ENCODE results near the gene SMIM43. TPM values are rescaled to one million over a fixed set of nuclear protein-coding genes. Genes with fewer than 3 reads are reported as not detected.
A peak's percentile ranks its signal among the peaks of the same experiment; 100 is the strongest.

The SMIM43 gene
- total and polyA plus RNA-seq, 9 of the 15 experiments (the other 6 are each of a cell fraction or from before 2014, with no cell fraction given) = not detected

DNA sequence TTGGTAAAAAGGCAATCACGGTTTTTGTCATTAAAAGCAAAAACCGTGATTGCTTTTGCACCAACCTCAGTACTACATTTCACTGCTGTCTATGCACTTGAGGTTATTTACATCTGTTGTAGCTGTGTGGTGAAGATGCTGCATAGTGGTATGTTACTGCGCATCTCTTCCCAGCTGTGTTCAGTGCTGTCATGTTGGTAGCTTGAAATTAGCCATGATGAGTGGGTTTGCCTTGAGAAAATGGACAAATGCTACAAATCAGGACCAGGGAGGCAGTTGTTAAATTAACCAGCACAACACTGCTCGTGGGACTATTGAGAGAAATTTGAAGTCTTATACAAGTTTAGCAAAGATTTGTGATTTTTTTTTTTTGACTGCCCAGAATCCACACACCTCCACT, 2.2 kb upstream of the SMIM43 start (continued):
- TF ChIP-seq, protein P1, sequence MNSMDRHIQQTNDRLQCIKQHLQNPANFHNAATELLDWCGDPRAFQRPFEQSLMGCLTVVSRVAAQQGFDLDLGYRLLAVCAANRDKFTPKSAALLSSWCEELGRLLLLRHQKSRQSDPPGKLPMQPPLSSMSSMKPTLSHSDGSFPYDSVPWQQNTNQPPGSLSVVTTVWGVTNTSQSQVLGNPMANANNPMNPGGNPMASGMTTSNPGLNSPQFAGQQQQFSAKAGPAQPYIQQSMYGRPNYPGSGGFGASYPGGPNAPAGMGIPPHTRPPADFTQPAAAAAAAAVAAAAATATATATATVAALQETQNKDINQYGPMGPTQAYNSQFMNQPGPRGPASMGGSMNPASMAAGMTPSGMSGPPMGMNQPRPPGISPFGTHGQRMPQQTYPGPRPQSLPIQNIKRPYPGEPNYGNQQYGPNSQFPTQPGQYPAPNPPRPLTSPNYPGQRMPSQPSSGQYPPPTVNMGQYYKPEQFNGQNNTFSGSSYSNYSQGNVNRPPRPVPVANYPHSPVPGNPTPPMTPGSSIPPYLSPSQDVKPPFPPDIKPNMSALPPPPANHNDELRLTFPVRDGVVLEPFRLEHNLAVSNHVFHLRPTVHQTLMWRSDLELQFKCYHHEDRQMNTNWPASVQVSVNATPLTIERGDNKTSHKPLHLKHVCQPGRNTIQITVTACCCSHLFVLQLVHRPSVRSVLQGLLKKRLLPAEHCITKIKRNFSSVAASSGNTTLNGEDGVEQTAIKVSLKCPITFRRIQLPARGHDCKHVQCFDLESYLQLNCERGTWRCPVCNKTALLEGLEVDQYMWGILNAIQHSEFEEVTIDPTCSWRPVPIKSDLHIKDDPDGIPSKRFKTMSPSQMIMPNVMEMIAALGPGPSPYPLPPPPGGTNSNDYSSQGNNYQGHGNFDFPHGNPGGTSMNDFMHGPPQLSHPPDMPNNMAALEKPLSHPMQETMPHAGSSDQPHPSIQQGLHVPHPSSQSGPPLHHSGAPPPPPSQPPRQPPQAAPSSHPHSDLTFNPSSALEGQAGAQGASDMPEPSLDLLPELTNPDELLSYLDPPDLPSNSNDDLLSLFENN (IDR thresholded peaks at IDR 0.05; ENCODE audit: low read depth in 2 of 2, low read length in 2 of 2) = no peak
- TF ChIP-seq ZNF184 (CRISPR knock-in tag; IDR thresholded peaks at IDR 0.05) = no peak

DNA sequence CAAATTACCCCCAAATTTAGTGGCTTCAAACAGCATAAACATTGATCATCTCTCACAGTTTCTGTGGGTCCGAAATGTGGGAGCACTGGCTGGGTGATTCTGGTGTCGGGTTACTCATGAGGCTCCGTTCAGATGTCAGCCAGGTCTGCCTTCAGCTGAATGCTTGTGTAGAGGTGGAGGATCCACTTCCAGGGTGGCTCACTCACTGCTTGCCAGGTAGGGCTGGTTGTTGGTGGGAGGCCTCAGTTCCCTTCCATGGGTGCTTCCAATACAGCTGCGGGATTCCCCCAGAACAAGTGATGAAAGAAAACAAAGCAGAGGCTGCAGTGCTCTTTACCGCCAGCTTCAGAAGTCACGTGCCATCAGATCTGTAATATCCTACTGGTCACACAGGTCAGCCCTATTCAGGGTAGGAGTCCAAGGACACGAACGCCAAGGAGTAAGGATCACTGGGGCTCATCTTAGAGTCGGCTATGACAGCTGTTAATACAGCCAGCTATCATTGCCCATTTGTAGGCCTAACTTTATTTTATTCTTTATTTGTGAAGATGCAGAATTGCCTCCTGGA, 1.1 kb upstream of the SMIM43 start:
- Histone ChIP-seq H3K36me3 (ENCODE audit: control insufficient read depth, insufficient read depth, low read length) (no peaks in the 10 kb centered on the region), H3K4me2 (ENCODE audit: insufficient read depth, low read length) (no peak overlapping the region), H3K9me3 (replicated peaks; ENCODE audit: control insufficient read depth, insufficient read depth, low read depth, low read length) (no peaks in the 10 kb centered on the region), H4K20me1 (replicated peaks; ENCODE audit: control insufficient read depth, insufficient read depth, low read length) (no peaks in the 10 kb centered on the region), H3K4me3 (no peak overlapping the region), H3K4me1 (replicated peaks in 1 of 2; ENCODE audit: control insufficient read depth in 2 of 2, insufficient read depth in 2 of 2, low read length in 2 of 2) (peaks cover 0 to 10% of the 10 kb centered on the region in 2 experiments; a peak in 2 of 5 replicates), H3K27ac (ENCODE audit: extremely low read depth, low read depth, low read length) (no peak overlapping the region), H3K9ac (ENCODE audit: insufficient read depth in 1 of 2, low read depth in 2 of 2, low read length in 2 of 2) (no peak overlapping the region), H3K79me2 (ENCODE audit: control insufficient read depth, insufficient read depth, low read length) (no peaks in the 10 kb centered on the region), H3K27me3 (ENCODE audit: control insufficient read depth in 2 of 2, insufficient read depth in 2 of 2, low read length in 2 of 2) (peaks cover 41 to 55% of the 10 kb centered on the region in 2 experiments), H3K9me1 (ENCODE audit: control insufficient read depth, insufficient read depth, low read length) (no peaks in the 10 kb centered on the region), H2AFZ (ENCODE audit: low read depth, low read length) (no peak overlapping the region)
- POLR2A ChIA-PET = interaction anchor here (0.6 to 0.7 kb wide), 2 partner anchors 13 to 54 kb away, joined by 3 to 5 read pairs; no protein-coding TSS in a partner anchor
- intact Hi-C loops (cut with micrococcal nuclease) (no loop called here), in situ Hi-C loops (cut with MboI) (no loop called here)
- ATAC-seq (peak; percentile 53), DNase-seq (ENCODE audit: extremely low read depth in 1 of 4, low spot score in 3 of 4) (no peak), FAIRE-seq (no peak)
- no TSS peak for BruUV-seq (replicated peaks)
- CTCF ChIA-PET (ENCODE audit: low intra/inter-chr PET ratio) = no interaction called here
- WGBS (ENCODE audit: insufficient coverage, low coverage, missing lambda C conversion rate) = 12% methylated on average over 9 of the region's 9 CpGs
- TF ChIP-seq ZNF3 (CRISPR knock-in tag; IDR thresholded peaks at IDR 0.05) = no peak
- TF ChIP-seq, protein P2, sequence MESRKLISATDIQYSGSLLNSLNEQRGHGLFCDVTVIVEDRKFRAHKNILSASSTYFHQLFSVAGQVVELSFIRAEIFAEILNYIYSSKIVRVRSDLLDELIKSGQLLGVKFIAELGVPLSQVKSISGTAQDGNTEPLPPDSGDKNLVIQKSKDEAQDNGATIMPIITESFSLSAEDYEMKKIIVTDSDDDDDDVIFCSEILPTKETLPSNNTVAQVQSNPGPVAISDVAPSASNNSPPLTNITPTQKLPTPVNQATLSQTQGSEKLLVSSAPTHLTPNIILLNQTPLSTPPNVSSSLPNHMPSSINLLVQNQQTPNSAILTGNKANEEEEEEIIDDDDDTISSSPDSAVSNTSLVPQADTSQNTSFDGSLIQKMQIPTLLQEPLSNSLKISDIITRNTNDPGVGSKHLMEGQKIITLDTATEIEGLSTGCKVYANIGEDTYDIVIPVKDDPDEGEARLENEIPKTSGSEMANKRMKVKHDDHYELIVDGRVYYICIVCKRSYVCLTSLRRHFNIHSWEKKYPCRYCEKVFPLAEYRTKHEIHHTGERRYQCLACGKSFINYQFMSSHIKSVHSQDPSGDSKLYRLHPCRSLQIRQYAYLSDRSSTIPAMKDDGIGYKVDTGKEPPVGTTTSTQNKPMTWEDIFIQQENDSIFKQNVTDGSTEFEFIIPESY (CRISPR knock-in tag; IDR thresholded peaks at IDR 0.05) = 0 out of 2 replicates have a peak, but pooled peaks have one; percentile 26
- no peak for TF ChIP-seq ETV5 (CRISPR knock-in tag; IDR thresholded peaks at IDR 0.05; ENCODE audit: low read depth)
- no peak for TF ChIP-seq JUND (IDR thresholded peaks at IDR 0.05; ENCODE audit: borderline replicate concordance, low read depth, low read length)
- no peak for TF ChIP-seq JUND (tag; IDR thresholded peaks at IDR 0.05; ENCODE audit: borderline replicate concordance, low read depth, low read length)
- TF ChIP-seq, protein P3, sequence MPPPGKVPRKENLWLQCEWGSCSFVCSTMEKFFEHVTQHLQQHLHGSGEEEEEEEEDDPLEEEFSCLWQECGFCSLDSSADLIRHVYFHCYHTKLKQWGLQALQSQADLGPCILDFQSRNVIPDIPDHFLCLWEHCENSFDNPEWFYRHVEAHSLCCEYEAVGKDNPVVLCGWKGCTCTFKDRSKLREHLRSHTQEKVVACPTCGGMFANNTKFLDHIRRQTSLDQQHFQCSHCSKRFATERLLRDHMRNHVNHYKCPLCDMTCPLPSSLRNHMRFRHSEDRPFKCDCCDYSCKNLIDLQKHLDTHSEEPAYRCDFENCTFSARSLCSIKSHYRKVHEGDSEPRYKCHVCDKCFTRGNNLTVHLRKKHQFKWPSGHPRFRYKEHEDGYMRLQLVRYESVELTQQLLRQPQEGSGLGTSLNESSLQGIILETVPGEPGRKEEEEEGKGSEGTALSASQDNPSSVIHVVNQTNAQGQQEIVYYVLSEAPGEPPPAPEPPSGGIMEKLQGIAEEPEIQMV (tag; conservative IDR thresholded peaks at IDR 0.05; ENCODE audit: low read depth) = no peak
- no peak for TF ChIP-seq FIP1L1 (IDR thresholded peaks at IDR 0.05; ENCODE audit: low read depth, low read length, poor library complexity, severe bottlenecking)
- TF ChIP-seq, protein P4, sequence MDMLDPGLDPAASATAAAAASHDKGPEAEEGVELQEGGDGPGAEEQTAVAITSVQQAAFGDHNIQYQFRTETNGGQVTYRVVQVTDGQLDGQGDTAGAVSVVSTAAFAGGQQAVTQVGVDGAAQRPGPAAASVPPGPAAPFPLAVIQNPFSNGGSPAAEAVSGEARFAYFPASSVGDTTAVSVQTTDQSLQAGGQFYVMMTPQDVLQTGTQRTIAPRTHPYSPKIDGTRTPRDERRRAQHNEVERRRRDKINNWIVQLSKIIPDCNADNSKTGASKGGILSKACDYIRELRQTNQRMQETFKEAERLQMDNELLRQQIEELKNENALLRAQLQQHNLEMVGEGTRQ (CRISPR knock-in tag; IDR thresholded peaks at IDR 0.05) = peak; percentile 52
- TF ChIP-seq BHLHE40 (IDR thresholded peaks at IDR 0.05; ENCODE audit: low read length) = peak; percentile 42; the same call in 1 of the 2 replicates
- TF ChIP-seq C11orf30 (IDR thresholded peaks at IDR 0.05; ENCODE audit: low read depth) = no peak
